ENCODE measurements around the gene MYLK. TPM values are rescaled to one million over a fixed set of nuclear protein-coding genes. Genes with fewer than 3 reads are reported as not detected.

Gene MYLK
- total and polyA plus RNA-seq, 2 donors = 5.4 to 11.5 TPM

DNA sequence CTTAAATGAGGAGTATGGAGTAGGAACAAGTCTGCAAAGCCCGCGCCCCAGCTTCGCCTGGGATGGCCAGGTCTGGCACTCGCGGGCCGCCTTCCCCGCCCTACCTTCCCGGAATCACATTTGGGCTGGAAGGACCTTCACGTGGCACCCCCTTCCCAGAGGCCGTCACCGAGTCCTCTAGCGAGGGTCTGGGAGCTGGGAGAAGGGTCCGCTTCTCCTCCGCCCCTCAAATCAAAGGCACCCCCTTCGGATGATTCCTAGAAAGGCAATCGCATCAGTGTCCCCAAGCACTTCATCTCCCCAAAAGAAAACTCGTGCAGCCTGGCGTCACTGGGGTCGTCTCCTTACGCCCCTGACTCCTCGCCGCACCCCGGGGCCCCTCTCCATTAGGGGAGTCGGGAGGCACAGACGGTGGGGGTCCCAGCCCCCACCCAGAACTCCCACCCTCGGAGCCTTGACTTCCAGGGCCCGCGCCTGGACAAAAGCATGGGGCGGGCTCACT is 380 bp downstream of the MYLK start:
- peaks cover 2 to 12% of the 10 kb centered on the region in 2 donors for H3K4me1 ChIP-seq (ENCODE audit: control insufficient read depth in 2 of 2, insufficient read depth in 2 of 2, low read length in 2 of 2)
- H3K27me3 ChIP-seq (ENCODE audit: control insufficient read depth in 2 of 2, insufficient read depth in 1 of 2, low read length in 1 of 2) = peaks cover 10 to 42% of the 10 kb centered on the region in 2 donors
- no peaks in the 10 kb centered on the region for H3K36me3 ChIP-seq (ENCODE audit: control insufficient read depth in 2 of 2, insufficient read depth in 2 of 2, low read length in 1 of 2)
- peak in 1 of 9 donors; percentile 9 for DNase-seq (ENCODE audit: low read depth in 6 of 9, low spot score in 9 of 9)
- no peak overlapping the region for H3K27ac ChIP-seq (ENCODE audit: low read depth in 1 of 2, low read length in 1 of 2)
- H3K9me3 ChIP-seq (ENCODE audit: control insufficient read depth in 2 of 2, insufficient read depth in 1 of 2, low read length in 1 of 2) = no peaks in the 10 kb centered on the region
- 3% methylated on average over 29 of the region's 29 CpGs for WGBS
- peak overlapping the region in 1 of 2 donors; percentile 52 for H3K4me3 ChIP-seq (ENCODE audit: low read length in 2 of 2)

DNA sequence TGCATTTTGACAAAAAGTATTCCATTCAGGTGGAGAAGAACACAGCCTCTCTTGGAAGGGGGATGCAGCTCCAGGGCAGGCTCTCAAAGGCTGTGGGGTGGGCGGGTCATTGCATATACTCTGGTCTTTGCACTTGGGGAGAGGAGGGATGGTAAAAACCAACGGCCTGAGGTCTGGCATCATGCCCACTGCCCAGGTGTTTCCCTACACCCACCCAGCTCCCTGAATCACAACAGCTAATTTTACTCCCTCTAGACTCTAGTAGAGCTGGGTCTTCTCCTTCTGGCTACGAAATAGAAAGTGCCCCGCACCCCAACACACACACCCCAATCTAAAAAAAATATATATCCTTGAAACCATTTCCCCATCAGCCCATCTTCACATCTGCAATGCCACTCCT is 1.0 kb downstream of the MYLK start:
- H3K4me3 ChIP-seq (ENCODE audit: low read length in 2 of 2) = no peak overlapping the region
- 12% methylated on average over 4 of the region's 4 CpGs for WGBS

DNA sequence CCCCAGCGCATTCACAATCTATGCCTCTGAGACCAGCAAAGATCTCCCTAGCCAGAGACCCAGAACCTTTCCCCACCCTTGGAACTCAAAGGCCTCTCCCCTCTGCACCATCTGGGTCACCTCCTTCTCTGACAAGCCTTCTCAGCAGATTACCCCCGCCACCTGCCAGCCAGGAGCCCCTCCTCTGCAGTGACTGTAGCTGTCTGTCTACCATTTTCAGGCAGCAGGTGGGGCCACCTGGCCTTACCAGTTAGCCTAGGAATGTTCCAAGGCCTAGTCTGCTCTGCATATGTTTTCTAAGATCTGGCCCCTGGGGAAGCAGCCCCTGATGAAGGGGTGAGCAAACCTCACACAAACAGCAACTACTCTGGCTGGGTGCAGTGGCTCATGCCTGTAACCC is 2.4 kb downstream of the MYLK start:
- H3K4me3 ChIP-seq (ENCODE audit: low read length in 2 of 2) = no peak overlapping the region
- no peak for DNase-seq (ENCODE audit: low read depth in 6 of 9, low spot score in 9 of 9)
- no peak overlapping the region for H3K27ac ChIP-seq (ENCODE audit: low read depth in 1 of 2, low read length in 1 of 2)
- H3K36me3 ChIP-seq (ENCODE audit: control insufficient read depth in 2 of 2, insufficient read depth in 2 of 2, low read length in 1 of 2) = no peaks in the 10 kb centered on the region
- H3K9me3 ChIP-seq (ENCODE audit: control insufficient read depth in 2 of 2, insufficient read depth in 1 of 2, low read length in 1 of 2) = no peaks in the 10 kb centered on the region
- H3K4me1 ChIP-seq (ENCODE audit: control insufficient read depth in 2 of 2, insufficient read depth in 2 of 2, low read length in 2 of 2) = peaks cover 2 to 12% of the 10 kb centered on the region in 2 donors
- WGBS = 96% methylated on average over 2 of the region's 2 CpGs
- peaks cover 10 to 42% of the 10 kb centered on the region in 2 donors for H3K27me3 ChIP-seq (ENCODE audit: control insufficient read depth in 2 of 2, insufficient read depth in 1 of 2, low read length in 1 of 2)

More for the DNA sequence above, 1.0 kb downstream of the MYLK start:
- H3K4me1 ChIP-seq (ENCODE audit: control insufficient read depth in 2 of 2, insufficient read depth in 2 of 2, low read length in 2 of 2) = peaks cover 2 to 12% of the 10 kb centered on the region in 2 donors
- H3K27ac ChIP-seq (ENCODE audit: low read depth in 1 of 2, low read length in 1 of 2) = no peak overlapping the region
- no peak for DNase-seq (ENCODE audit: low read depth in 6 of 9, low spot score in 9 of 9)
- H3K27me3 ChIP-seq (ENCODE audit: control insufficient read depth in 2 of 2, insufficient read depth in 1 of 2, low read length in 1 of 2) = peaks cover 10 to 42% of the 10 kb centered on the region in 2 donors
- no peaks in the 10 kb centered on the region for H3K9me3 ChIP-seq (ENCODE audit: control insufficient read depth in 2 of 2, insufficient read depth in 1 of 2, low read length in 1 of 2)
- H3K36me3 ChIP-seq (ENCODE audit: control insufficient read depth in 2 of 2, insufficient read depth in 2 of 2, low read length in 1 of 2) = no peaks in the 10 kb centered on the region

DNA sequence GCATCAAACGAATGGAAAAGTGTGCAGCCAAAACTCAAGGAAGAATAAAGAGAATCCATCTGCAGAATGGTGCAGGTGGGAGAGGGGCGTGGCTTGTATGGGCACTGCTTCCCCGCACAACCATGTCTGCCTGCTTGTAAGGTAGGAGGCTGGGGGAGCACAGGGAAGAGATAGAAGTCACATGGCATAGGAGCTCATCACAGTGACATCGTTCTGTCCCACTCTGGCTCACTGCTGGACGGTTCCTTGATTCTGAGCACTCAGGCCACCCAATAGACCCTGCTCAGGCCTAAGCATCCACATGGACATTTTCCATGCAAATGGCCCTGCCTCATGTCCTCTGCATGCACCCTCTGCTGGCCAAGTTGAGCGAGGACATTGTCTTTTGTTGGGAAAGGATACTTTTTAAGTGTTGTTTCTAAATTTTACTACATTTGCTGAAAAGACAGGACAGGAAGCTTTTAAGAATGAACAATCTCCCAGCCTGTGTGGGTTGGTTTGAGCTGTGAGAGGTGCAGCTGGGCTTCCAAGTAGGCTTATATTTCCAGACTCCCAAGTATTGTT is 3.1 kb downstream of the MYLK start:
- H3K4me1 ChIP-seq (ENCODE audit: control insufficient read depth in 2 of 2, insufficient read depth in 2 of 2, low read length in 2 of 2) = peaks cover 2 to 12% of the 10 kb centered on the region in 2 donors
- H3K9me3 ChIP-seq (ENCODE audit: control insufficient read depth in 2 of 2, insufficient read depth in 1 of 2, low read length in 1 of 2) = no peaks in the 10 kb centered on the region
- 93% methylated on average over 6 of the region's 6 CpGs for WGBS
- no peak for DNase-seq (ENCODE audit: low read depth in 6 of 9, low spot score in 9 of 9)
- H3K36me3 ChIP-seq (ENCODE audit: control insufficient read depth in 2 of 2, insufficient read depth in 2 of 2, low read length in 1 of 2) = no peaks in the 10 kb centered on the region
- no peak overlapping the region for H3K4me3 ChIP-seq (ENCODE audit: low read length in 2 of 2)
- H3K27ac ChIP-seq (ENCODE audit: low read depth in 1 of 2, low read length in 1 of 2) = no peak overlapping the region
- peaks cover 10 to 42% of the 10 kb centered on the region in 2 donors for H3K27me3 ChIP-seq (ENCODE audit: control insufficient read depth in 2 of 2, insufficient read depth in 1 of 2, low read length in 1 of 2)

DNA sequence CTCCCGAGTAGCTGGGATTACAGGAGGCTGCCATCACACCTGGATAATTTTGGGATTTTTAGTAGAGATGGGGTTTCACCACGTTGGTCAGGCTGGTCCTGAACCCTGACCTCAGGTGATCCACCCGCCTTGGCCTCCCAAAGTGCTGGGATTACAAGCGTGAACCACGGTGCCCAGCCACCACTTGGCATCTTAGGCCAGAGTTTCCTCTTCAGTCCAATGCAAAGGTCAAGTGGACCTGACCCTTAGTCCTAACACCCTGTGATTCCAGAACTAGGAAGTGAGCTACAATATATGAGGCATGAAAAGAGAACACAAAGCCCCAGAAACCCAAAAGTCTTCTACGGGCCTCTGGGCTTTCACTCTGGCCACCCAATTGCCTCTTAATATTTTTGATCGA is 5.3 kb downstream of the MYLK start:
- Histone ChIP-seq H3K27ac (ENCODE audit: low read depth in 1 of 2, low read length in 1 of 2) (no peak overlapping the region), H3K4me1 (ENCODE audit: control insufficient read depth in 2 of 2, insufficient read depth in 2 of 2, low read length in 2 of 2) (peaks cover 1 to 10% of the 10 kb centered on the region in 2 donors), H3K27me3 (ENCODE audit: control insufficient read depth in 2 of 2, insufficient read depth in 1 of 2, low read length in 1 of 2) (peaks cover 6 to 28% of the 10 kb centered on the region in 2 donors), H3K36me3 (ENCODE audit: control insufficient read depth in 2 of 2, insufficient read depth in 2 of 2, low read length in 1 of 2) (no peaks in the 10 kb centered on the region), H3K9me3 (ENCODE audit: control insufficient read depth in 2 of 2, insufficient read depth in 1 of 2, low read length in 1 of 2) (no peaks in the 10 kb centered on the region), H3K4me3 (ENCODE audit: low read length in 2 of 2) (no peak overlapping the region)
- DNase-seq (ENCODE audit: low read depth in 6 of 9, low spot score in 9 of 9) = no peak
- WGBS = 95% methylated on average over 7 of the region's 7 CpGs

DNA sequence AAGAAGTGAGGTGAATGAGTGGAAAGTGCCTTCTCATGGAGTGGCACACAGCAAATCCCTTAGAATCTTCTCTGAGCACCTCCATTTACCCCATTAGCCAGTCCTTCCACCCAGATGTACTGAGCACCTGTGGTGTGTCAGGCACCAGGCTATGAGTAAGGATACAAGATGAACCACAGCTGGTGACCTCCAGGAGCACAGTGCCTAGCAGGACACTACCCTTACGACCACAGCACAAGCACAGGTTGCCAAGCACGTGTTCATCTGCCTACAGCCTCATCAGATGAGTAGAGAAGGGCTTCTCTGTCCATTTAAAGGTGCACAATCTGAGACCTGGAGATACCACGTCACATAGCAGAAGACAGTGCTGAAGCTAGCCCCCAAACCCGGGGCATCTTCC is 6.2 kb downstream of the MYLK start:
- Histone ChIP-seq H3K9me3 (ENCODE audit: control insufficient read depth in 2 of 2, insufficient read depth in 1 of 2, low read length in 1 of 2) (no peaks in the 10 kb centered on the region), H3K27ac (ENCODE audit: low read depth in 1 of 2, low read length in 1 of 2) (no peak overlapping the region), H3K27me3 (ENCODE audit: control insufficient read depth in 2 of 2, insufficient read depth in 1 of 2, low read length in 1 of 2) (peaks cover 0 to 20% of the 10 kb centered on the region in 2 donors), H3K36me3 (ENCODE audit: control insufficient read depth in 2 of 2, insufficient read depth in 2 of 2, low read length in 1 of 2) (no peaks in the 10 kb centered on the region), H3K4me1 (ENCODE audit: control insufficient read depth in 2 of 2, insufficient read depth in 2 of 2, low read length in 2 of 2) (peaks cover 0 to 2% of the 10 kb centered on the region in 2 donors), H3K4me3 (ENCODE audit: low read length in 2 of 2) (no peak overlapping the region)
- WGBS = 96% methylated on average over 4 of the region's 4 CpGs
- no peak for DNase-seq (ENCODE audit: low read depth in 6 of 9, low spot score in 9 of 9)

DNA sequence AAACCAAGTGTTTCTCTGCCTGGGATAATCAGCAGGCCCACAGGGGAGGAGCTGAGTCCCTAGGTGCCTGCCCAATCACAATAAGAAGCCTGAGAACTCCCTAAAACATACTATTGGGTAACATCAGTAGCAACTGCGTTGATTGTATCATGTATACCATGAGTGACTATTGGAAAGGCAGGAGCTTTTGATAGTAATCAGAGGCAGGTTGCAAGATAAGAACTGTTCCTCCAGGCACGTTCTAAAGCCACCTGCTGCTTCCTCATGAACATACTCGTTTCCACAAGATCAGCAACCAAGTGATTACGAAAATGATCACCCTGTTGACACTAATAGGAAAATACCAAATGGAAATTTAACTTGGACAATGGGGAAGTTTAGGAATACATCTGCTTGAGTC is 6.7 kb downstream of the MYLK start:
- Histone ChIP-seq H3K27me3 (ENCODE audit: control insufficient read depth in 2 of 2, insufficient read depth in 1 of 2, low read length in 1 of 2) (peaks cover 0 to 15% of the 10 kb centered on the region in 2 donors), H3K36me3 (ENCODE audit: control insufficient read depth in 2 of 2, insufficient read depth in 2 of 2, low read length in 1 of 2) (no peaks in the 10 kb centered on the region), H3K4me1 (ENCODE audit: control insufficient read depth in 2 of 2, insufficient read depth in 2 of 2, low read length in 2 of 2) (peaks cover 0 to 2% of the 10 kb centered on the region in 2 donors), H3K27ac (ENCODE audit: low read depth in 1 of 2, low read length in 1 of 2) (no peak overlapping the region), H3K9me3 (ENCODE audit: control insufficient read depth in 2 of 2, insufficient read depth in 1 of 2, low read length in 1 of 2) (no peaks in the 10 kb centered on the region), H3K4me3 (ENCODE audit: low read length in 2 of 2) (no peak overlapping the region)
- WGBS = 90% methylated on average over 4 of the region's 4 CpGs
- no peak for DNase-seq (ENCODE audit: low read depth in 6 of 9, low spot score in 9 of 9)

DNA sequence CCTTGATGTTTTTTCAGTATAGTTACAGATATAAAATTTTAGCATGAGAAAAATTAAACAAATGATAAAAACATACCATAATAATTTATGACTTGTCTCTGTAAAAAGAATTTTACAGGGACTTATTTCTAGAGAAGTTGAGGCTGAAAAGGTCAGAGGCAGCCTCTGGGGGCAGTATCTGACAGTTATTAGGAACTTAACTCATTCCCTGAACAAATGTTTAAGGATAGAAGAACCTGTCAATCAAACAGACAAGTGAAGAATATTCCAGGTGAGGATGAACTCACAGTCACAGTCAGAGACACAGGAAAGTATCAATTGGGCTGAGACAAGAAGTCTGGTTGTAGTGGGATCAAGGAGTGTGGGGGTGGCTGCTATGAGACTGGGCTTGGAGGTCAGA is 7.3 kb downstream of the MYLK start:
- no peak for DNase-seq (ENCODE audit: low read depth in 6 of 9, low spot score in 9 of 9)
- Histone ChIP-seq H3K27ac (ENCODE audit: low read depth in 1 of 2, low read length in 1 of 2) (no peak overlapping the region), H3K9me3 (ENCODE audit: control insufficient read depth in 2 of 2, insufficient read depth in 1 of 2, low read length in 1 of 2) (no peaks in the 10 kb centered on the region), H3K27me3 (ENCODE audit: control insufficient read depth in 2 of 2, insufficient read depth in 1 of 2, low read length in 1 of 2) (peaks cover 0 to 10% of the 10 kb centered on the region in 2 donors), H3K4me1 (ENCODE audit: control insufficient read depth in 2 of 2, insufficient read depth in 2 of 2, low read length in 2 of 2) (peaks cover 0 to 2% of the 10 kb centered on the region in 2 donors), H3K4me3 (ENCODE audit: low read length in 2 of 2) (no peak overlapping the region), H3K36me3 (ENCODE audit: control insufficient read depth in 2 of 2, insufficient read depth in 2 of 2, low read length in 1 of 2) (no peaks in the 10 kb centered on the region)

DNA sequence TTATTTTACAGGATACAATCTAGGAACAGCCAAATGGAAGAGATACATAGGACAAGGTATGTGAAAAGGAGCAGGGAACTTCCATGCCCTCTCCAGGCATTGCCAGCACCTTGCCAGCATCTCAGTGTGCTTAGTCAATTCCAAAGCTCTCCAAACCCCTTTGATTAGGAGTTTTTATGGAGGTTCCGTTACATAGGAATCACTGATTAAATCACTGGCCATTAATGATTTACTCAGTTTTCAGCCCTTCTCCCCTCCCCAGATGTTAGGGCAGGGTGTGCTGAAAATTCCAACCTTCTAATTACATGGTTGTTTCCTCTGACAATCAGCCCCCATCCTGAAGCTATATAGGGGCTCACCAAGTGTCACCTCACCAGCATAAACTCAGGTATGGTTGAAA is 11.5 kb downstream of the MYLK start:
- Histone ChIP-seq H3K27me3 (ENCODE audit: control insufficient read depth in 2 of 2, insufficient read depth in 1 of 2, low read length in 1 of 2) (no peaks in the 10 kb centered on the region), H3K4me3 (ENCODE audit: low read length in 2 of 2) (no peak overlapping the region), H3K27ac (ENCODE audit: low read depth in 1 of 2, low read length in 1 of 2) (no peak overlapping the region), H3K4me1 (ENCODE audit: control insufficient read depth in 2 of 2, insufficient read depth in 2 of 2, low read length in 2 of 2) (no peaks in the 10 kb centered on the region), H3K36me3 (ENCODE audit: control insufficient read depth in 2 of 2, insufficient read depth in 2 of 2, low read length in 1 of 2) (no peaks in the 10 kb centered on the region), H3K9me3 (ENCODE audit: control insufficient read depth in 2 of 2, insufficient read depth in 1 of 2, low read length in 1 of 2) (no peaks in the 10 kb centered on the region)
- DNase-seq (ENCODE audit: low read depth in 6 of 9, low spot score in 9 of 9) = no peak
- WGBS = 97% methylated on average over 1 of the region's 1 CpG

Data from thymus (tissue), 11 donors.